RKO (cell line): ENCODE data around the gene WNT9A.

Source experiments
- DNase-seq: peaks from one replicate; pipeline ENCODE4 v3.0.0-alpha.2; 2016; ENCODE audit warnings: low spot score

Gene WNT9A

GRCh38 chr1:227924168-227924832 is 23.4 kb downstream of the WNT9A start:
- DNase-seq = no peak

DNA sequence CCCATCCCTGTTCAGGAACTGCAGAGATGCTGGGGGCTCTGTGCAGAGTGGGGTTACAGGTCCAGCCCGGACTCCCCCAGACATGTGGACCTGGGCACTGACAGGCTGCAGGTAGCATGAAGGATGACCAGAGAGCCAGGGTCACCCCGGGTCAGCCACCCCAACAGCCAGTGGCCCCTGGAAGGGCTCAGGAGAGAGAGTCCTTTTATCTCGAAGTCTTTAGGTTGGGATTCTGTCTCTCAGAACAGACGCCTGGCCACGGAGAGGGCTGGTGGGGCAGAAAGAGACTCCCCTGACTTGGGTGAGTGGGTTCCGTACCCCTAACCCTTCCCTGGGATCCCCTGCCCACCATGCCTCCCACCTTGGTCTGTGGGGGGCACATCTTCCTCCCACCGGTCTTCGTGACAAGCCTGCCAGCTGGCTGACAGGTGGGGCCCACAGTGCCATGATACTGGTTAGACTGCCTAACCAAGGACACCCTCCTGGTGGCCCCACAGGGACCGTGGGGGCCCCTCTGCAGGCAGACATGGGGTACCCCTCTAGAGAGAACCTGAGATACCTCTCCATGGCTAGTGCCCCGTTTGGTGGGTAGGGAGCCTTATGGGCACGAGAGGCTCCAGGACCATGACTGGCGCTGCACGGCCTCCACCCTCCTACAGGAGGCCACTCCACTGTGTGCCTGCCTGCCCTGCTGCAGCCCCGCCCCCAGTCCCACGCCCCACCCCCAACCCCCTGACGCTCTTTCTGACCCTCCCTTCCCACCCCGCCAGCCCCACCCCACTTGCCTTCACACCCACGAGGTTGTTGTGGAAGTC is 24.2 kb downstream of the WNT9A start:
- no peak for DNase-seq

DNA sequence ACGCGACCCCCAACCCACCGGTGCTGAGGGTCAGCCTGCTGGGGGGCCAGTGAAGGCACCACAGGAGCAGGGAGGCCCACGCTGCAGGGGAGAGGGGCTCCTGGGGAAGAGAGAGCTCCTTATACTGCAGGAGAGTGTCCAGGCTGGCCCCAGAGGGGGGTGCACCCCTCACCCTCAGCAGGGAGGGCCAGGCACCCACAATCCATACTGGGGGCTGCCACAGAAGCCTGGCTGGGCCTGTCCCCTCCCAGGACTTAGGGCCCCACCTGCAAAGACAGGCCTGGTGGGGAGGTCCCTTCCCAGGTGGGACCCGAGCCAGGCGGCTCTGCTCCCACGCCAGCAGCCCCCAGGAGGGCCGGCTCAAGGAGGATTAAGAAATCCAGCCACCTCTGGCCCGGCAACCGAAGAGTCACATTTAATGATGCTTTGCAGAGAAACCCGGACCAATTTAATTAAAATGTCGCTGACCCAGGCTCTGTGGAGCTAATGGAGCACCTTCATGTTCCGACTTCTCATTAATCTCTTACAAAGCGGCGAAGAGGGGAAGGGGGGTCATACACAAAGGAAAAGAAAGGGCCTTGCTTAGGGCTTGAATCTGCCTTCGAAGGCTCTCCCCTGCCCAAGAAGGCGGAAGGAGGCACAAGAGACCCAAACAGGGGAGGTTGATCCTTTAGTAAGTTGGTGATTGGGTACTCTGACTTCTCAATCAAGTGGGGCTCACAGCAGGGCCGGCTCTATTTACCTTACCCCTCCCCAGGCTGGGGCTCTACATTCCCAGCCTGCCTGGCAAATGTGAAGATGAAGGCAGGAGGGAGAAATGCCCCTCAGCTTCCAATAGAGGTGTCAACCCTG is 25.0 kb downstream of the WNT9A start:
- DNase-seq = no peak

GRCh38 chr1:227921461-227922185 is 26.1 kb downstream of the WNT9A start:
- DNase-seq = no peak

GRCh38 chr1:227920896-227921295 is 26.8 kb downstream of the WNT9A start:
- no peak for DNase-seq

DNA sequence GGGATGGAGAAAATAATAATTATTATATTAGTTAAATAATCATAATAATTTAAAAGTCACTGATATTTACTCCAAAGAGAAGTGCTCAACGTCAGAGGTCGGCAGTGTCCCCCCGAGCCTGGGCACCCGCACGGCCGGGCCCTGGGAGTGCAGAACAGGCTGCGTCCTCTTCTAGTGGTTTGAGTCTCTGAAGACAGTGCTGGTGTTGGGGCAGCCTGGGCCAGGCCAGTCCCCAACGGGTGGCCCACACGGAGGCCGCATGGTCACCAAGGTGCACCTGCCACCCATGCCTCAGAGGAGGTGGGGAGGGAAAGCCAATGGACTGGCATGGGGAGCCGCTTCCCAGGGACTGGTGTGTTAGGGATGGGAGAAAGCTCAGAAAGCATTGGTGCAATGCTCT is 27.3 kb downstream of the WNT9A start:
- no peak for DNase-seq

DNA sequence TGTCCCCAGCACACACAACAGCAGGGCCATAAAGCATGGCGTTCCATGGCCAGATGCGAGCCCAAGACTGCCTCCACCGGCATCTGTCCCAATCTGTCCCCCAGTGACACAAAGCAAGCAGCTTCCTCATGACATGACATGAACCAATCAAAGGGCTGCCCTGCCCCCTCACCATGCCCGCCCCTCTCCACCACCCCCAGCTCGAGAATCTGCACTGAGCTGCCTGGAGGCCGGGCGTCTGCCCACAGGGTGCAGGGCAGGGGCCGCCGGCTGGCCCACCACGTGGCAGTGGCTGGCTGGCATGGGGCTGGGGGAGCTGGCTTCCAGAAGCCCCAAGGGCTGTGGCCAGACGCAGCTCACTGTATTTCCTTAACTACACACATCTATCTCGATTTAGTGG is 27.8 kb downstream of the WNT9A start:
- DNase-seq = no peak

DNA sequence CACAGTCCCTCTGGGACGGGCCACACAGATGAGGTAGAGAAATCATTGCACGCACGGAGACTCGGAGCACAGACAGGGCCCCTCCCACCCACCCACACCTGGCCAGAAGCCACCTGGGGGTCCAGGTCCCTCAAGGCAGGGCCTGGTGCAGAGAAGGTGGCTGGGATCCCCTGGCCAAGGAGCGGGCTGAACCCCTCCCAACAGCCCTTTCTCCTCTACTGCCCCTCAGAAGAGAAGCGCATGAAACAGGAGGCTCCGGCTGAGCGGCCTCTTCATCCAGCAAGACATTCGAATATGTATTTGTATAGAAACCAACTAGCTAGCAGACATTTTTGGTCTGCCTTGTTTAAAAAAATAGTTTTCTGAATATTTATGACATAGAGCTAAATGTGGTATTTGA is 29.0 kb downstream of the WNT9A start:
- no peak for DNase-seq

DNA sequence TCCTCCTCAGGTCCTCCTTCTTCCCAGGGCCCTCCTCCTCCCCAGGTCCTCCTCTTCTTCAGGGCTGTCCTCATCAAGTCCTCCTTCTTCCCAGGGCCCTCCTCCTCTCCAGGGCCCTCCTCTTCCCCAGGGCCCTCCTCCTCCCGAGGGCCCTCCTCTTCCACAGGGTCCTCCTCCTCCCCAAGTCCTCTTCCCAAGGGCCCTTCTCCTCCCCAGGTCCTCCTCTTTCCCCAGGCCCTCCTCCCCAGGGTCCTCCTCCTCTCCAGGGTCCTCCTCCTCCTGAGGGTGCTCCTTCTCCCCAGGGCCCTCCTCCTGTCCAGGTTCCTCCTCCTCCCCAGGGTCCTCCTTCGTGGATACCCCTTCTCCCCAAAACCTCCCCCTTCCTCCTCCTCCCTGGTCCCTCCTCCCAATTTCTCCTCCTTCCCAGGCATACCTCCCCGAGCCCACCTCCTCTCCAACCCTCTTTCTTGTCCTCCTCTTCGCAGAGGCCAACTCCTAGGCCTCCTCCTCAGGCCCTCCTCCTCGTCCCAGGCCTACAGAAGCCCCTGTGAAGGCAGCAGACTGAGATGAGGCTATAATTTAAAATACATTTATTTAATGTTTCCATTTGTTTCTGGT is 29.5 kb downstream of the WNT9A start:
- no peak for DNase-seq

DNA sequence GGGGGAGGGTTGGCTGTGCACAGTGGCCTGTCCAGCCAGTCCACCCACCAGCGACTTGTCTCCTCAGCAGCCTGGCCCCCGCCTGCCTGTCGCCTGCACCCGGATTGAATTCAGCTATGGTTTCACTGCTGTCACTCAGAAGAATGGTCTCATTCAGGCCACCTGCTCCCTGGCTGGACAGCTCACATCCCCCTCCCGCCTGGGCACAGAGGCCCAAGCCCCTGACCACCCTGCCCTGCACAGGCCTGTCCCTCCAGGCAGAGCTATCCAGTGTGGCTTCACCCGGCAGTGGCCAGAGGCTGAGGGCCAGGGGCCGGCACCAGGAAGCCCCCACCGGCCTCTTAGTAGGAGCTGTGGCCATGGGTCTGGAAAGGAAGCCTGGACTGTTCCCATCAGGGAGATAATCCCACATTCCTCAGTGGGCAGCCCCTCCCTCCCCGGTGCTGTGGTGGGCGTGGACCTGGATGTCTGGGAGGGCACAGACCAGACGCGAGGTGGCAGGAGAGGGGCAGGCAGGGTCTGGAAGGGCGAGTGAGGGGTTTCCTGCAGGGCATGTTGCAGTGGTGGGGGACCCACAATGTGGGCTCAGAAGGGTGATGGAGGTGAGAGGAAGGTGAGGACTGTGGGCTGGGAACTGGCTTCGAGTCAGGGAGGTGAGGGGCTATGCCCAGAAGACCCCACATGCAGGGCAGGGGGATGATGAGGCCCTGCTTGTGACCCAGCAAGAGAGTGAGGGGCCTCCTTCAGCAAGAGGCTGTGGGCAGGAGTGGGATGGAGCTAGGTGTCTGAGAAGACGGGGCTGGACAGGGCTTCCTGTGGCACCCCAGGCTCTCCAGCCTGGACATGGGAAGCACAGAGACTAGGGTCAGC is 30.4 kb downstream of the WNT9A start:
- no peak for DNase-seq

GRCh38 chr1:227916655-227917054 is 31.1 kb downstream of the WNT9A start:
- no peak for DNase-seq

DNA sequence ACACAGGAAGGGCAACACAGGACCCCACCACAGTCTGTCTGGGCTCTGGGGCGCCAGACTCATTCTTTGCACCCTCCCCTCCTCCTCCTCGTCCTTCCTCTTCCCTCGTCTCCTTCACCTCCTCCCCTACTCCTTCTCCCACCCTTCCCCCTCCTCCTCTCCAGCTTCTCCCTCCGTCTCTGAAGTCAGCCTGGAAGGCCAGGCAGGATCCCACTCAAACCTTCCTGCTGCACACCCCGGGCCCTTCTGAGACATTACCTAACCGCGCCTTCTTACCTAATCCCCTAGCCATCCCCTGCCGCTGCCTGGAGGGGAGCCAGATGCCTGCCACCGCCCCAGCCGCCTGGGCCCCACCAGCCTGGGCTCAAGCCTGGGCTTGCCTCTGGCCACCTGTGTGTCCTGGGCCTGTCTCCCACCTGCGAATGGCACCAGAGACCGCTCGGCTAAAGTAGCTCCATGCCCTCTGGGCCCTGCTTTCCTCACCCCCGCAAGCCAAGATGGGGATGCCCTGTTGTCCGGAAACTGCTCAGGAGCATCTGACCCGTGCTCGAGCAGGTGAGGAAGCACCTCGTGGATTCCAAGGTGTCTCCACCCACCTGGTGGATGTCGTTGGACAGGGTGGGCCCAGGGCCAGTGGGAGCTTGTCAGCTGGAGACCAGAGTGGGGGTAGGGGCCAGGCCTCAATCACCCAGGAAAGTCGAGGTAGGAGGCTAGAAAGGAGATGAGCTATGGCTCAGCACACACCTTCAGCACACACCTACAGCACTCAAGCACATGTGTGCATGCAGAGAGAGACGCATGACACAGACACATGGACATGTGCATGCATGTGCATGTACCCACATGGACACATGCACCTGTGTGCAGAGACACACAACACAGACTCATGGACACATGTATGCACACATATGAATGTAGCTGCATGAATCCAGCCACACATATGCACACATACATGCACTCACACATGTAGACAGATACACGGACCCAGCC is 31.9 kb downstream of the WNT9A start:
- no peak for DNase-seq

- no peak for DNase-seq
Measured at GRCh38 chr1:227914801-227915563, 32.8 kb downstream of the WNT9A start.

- DNase-seq = no peak
Measured at GRCh38 chr1:227913764-227914721, 33.7 kb downstream of the WNT9A start.

GRCh38 chr1:227913396-227913763 is 34.4 kb downstream of the WNT9A start:
- DNase-seq = no peak

DNA sequence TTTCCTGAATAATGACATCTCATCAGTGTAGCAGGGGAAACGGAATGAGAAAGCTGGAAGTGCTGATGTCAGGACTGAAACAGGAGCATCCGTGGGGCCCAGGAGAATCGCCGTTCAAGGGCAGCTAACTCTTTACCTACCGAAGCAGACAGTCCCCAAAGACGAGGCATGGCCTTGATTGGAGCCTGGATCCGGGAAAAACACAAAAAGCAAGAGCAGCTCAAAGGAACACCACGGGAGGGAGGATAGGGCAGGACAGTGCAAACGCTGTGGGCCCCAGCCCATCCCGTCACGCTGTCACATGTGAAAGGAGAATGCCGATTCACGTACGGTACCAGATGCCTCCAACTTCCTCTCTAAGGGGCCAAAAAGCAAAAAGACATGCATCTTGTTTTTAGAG is 34.9 kb downstream of the WNT9A start:
- no peak for DNase-seq

- DNase-seq = no peak
Measured at GRCh38 chr1:227911376-227911775, 36.4 kb downstream of the WNT9A start.
